NCI-H2227 treated with DMSO at 0.1 percent for 48 hours (cell line): ENCODE data around the gene ANKRD13C.
"Not testable (repeated sequence)": the region's sequence is repeated elsewhere in the genome, so short reads cannot be mapped to it uniquely, and the experiment has no call there.

Experiments used
- DNase-seq: peaks from one replicate; lab custom pipeline; 2025; lab: John Stamatoyannopoulos, UW

Gene ANKRD13C

DNA sequence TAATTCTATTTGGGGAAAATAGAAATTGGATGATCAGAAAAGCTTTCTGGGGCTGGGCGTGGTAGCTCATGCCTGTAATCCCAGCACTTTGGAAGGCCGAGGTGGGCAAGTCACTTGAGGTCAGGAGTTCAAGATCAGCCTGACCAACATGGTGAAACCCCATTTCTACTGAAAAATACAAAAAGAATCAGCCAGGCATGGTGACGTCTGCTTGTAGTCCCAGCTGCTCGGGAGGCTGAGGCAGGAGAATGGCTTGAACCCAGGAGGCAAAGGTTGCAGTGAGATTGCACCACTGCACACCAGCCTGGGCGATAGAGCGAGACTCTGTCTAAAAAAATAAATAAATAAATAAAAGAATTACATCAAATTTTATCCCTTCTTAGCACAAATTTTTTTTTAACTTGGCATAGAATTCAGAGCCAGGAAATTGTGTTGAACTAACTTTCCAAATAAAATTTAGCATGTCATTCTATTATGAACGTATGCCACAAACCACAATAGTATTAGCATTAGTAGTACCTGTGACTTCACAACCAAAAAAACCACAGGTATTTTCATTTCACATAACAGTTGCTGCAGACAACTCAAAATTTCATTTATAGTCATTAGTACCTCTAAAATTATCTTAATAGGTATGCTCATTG is 4.5 kb upstream of the ANKRD13C start:
- no peak for DNase-seq

DNA sequence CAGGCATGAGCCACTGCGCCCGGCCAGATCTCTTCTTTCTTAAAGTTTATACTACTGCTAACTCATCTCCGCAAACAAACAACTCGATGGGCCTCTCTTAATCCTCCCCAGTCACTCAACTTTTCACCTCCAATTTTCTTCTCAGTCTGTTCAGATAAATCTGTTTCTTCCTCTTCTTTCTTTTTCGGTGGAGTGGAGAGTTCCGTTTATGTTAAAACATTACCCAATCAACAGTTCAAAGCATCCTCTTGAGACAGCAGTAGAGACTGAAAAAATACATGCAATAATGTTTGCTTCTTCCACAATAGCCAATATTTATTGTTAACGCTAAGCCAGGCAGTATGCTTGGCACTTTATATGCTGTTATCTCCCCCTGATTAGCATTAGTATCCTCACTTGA is 1.4 kb upstream of the ANKRD13C start:
- no peak for DNase-seq

DNA sequence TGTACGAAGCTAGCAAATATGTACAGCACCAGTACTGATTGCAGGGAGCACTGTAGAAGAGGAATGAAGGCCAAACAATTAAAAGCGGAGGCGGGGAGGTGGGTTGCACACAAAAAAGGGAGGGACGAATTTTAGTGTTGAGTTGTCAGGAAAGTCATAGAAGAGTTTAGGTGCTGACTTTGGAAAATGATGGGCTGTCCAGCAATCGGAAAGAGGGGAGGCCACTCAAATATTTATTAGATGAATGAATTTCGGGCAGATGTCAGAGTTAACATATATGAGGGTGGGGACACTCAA is 537 bp upstream of the ANKRD13C start:
- no peak for DNase-seq

DNA sequence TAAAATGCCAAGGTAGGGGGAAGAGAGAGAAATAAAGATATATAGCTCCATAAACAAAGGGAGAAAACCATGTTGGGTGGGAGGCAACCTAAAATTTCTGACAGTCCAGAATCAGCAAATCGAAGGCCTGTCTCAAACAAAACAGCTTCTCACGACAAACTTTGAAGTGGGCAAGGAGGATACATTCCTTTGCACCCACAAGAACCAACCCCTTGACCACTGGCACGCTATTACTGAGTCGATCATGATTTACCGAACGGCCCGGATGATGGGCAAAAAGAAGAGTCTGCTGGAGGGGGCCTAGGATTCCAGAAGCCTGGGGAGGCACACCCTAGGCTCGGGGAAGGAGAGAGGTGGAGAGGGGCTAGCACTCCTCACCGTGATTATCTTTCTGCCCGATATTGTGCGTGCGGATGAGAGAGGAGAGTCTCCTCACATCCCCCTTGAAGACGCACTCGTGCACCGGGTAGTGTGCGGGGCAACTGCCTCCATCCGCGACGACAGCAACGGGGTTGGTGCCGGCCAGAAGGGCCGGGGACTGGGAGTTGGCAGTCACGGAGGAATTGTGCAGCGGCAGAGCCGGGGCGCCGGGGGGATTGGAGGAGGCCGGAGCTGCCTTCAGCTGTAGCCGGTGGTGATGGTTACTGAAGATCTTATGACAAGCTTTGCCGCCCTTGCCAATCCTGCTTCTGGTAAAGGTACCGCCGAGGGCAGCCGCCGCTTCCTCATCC is 756 bp downstream of the ANKRD13C start:
- DNase-seq = no peak

DNA sequence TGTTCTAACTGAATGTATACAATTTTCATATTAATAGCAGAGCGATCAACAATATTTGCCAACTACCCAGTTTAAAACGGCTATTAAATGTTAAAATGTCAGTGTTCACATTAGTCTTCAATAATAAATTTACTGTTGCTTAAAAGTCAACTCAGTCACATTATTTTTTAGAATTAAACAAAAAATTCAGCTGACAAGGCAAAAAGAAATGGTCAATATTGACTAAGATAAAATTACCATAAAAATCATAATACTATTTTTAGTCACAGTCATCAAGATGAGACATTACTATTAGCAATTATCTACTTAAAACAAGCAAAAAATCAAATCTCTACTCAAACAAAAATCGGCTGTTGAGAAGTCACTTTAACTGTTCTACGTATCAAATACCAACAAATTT is 1.5 kb downstream of the ANKRD13C start:
- no peak for DNase-seq

DNA sequence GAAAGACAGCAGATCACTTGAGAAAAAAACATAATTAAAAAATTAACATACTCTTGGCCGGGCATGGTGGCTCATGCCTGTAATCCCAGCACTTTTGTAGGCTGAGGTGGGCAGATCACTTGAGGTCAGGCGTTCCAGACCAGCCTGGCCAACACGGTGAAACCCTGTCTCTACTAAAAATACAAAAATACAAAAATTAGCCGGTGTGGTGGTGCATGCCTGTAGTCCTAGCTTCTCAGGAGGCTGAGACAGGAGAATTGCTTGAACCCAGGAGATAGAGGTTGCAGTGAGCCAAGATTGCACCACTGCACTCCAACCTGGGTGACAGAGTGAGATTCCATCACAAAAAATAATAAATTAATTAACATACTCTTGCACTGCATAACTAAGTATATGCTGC is 4.7 kb downstream of the ANKRD13C start:
- DNase-seq = not testable (repeated sequence)

DNA sequence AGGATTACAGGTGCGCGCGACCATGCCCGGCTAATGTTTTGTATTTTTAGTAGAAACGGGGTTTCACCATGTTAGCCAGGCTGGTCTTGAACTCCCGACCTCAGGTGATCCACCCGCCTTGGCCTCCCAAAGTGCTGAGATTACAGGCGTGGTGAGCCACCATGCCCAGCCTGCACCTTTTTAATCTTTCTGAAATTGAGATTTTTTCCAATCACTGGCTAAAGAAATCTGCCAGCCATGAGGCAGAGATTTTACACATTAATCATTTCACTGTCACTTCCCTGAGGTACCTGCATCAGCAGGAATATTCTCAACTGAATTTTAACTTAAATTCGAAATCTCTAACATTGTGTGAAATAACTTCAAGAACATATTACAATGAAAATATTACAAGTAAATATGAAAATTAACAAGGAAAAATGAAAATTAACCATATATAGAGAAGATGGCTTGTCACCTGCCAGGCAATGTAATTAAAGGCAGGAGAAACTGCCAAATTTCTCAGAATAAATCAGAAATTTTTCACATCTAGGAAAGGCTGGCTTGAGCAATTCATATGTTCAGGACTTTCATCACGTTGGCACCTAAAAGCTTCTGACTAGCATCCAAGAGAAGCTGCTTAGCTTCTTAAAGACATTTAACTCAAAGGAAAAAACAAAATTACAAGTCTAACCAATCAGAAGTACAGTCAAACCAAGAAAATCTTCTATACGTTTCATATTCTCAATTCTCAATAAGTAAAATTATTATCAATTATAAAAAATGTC is 5.9 kb downstream of the ANKRD13C start:
- DNase-seq = no peak

DNA sequence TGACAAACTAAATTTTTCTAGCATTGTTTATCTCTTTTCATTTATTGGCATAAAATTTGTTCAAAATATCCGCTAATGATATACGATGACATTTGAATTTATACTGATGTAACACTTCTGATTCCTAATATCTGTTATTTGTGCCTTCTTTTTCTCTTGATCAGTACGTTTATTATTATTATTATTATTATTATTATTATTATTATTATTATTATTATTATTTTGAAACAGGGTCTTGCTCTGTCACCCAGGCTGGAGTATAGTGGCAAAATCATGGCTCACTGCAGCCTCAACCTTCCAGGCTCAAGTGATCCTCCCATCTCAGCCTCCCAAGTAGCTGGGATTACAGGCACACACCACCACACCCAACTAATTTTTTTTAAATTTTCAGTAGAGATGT is 14.9 kb downstream of the ANKRD13C start:
- not testable (repeated sequence) for DNase-seq

DNA sequence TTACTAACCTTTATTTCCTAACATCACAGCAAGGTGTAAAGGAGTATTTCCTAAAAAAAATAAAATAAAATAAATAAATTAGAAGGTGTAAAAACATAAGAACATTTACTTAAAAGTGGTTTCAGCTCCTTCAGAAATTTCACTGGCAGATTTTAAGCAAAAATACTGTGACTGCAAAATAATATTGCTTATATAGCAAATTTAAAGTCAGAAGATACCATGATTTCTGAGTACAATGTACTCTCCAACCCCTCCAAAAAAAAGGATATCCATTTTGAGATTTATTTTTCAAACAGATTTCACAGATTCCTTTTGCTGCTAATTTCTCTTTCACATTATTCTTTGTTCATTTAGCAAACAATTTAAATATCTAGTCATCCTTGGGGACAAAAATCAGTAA is 18.5 kb downstream of the ANKRD13C start:
- no peak for DNase-seq

DNA sequence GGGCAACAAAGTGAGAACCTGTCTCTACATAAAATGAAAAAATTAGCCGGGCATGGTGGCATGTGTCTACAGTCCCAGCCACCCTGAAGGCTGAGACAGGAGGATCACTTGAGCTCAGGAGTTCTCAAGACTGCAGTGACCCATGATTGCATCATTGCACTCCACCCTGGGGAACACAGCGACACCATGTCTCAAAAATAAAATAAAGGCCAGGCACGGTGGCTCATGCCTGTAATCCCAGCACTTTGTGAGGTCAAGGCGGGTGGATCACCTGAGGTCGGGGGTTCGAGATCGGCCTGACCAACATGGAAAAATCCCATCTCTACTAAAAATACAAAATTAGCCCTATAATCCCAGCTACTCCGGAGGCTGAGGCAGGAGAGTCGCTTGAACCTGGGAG is 20.1 kb downstream of the ANKRD13C start:
- no peak for DNase-seq

DNA sequence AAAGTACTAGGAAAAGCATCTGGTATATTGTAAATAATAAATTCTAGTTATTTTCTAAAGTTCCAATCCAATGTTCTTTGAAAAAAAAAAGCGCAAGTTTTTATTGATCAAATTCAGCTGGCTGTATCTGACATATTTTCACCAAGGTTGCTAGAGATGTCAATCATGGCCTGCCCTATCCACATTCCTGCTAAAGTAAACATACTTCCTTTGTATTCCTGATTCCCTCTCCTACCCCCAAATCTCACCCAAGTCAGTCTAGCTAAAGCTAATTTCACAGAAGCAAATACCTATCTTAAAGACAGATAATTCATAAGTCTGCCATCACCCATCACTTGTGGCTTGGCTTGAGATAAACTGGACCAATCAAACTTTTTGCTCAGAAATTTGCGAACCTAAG is 21.3 kb downstream of the ANKRD13C start:
- no peak for DNase-seq

DNA sequence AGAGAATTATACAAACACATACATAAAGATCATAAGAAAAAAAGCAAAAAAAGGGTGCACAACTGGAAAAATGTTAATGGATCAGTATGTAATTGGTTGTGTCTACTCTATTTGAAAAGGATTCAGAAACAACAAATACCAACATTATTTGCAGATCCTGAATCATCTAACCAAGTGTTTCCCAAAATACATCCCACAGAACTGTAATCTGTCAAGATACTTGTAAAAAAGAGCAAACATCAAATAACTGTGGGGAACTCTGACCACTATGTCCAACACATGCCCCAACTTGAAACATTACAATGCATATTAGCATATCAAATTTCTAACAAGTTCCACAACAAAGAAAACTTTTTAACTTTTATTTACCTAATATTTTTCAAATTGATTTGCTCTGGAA is 22.6 kb downstream of the ANKRD13C start:
- DNase-seq = no peak

DNA sequence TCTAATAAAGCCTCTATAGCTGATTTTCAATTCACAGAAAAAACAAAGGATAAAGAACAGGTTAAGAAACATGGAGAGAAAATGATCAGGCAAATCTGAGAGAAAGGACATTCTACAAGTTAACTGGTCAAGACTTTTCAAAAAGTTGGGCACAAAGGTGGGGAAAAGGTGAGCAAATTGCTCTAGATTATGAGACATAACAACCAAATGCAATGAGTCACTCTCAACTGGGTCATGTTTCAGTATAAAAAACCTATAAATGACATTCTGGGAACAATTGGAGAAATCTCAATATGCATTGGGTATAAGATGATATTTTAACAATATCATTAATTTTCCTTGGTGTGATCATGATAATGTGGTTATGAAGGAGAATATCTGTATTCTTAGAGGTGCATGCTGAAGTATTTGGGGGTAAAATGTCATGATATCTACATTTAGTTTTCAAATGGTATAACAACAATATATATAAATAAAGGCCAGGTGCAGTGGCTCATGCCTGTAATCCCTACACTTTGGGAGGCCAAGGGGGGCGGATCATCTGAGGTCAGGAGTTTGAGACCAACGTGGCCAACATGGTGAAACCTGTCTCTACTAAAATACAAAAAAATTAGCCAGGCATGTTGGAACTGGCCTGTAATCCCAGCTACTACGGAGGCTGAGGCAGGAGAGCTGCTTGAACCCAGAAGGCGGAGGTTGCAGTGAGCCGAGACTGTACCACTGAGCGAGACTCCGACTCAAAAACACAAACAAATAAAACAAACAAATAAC is 27.0 kb downstream of the ANKRD13C start:
- no peak for DNase-seq

DNA sequence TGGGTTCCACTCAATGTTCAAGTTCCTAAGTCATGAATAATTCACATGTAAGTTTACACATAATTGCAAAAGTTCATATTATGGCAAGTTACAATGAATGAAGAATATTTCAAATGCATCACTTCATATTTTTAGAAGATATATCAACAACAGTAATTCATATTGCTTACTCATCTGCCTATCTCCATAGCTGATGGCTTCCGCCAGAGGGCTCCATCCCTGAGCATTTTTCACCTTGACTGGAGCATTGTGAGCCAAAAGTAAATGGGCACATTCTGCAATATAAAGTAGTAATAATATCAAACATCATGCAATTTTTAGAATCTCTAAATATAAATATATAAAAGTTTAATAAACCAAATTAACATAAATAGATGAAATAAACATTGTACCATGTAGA is 29.8 kb downstream of the ANKRD13C start:
- no peak for DNase-seq

DNA sequence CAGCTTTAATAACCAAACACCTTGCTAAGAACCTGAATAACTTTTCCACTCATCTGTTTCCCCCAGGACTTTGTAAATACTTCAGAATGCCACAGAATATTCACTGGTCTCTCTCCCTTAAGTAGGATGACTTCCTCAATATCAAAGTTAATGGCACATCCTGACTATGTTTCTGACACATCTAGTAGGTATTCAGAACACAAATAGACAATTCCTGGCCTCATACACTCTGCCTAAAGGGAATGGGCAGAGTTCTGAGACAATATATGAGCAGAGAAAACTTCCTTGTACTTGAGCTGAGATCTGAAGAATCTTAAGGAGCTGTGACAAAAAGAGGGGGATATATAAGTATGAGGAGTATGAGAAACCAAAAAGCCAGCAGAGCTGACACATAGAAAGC is 34.8 kb downstream of the ANKRD13C start:
- no peak for DNase-seq

DNA sequence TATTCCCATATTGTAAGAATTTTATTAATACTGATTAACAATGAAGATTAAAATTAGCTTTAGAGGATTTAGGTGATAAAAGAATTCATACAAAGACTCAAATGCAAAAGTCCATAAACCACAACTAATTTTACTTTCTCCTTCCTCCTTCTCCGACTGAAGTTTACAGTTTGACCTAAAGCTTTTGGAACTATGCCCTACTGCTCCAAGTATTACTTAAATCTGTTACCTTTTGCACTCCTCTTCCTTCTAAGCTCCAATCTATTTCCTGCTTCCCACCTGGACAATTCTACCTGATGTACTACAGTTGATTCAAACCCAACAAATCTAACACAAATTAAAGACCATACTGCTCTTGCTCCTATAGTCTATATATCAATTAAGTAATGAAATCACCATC is 36.3 kb downstream of the ANKRD13C start:
- DNase-seq = no peak

DNA sequence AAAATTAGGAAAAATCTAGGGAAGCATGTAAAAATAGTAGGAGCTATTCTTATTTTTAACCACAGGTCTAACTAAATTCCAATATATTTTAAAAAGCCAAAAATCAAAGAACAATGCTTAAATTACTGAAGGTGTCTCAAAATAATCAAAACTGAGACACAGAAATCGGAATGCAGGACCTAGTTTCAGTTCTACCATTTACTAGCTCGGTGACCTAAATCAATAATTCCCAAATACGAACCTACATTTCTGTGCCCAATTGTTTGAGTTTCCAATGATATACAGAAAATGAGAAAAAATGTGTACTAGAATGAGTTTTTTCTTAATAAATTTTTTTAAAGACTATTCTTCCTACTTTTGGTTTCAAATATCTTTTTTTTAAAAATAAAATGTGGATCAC is 37.4 kb downstream of the ANKRD13C start:
- DNase-seq = no peak

DNA sequence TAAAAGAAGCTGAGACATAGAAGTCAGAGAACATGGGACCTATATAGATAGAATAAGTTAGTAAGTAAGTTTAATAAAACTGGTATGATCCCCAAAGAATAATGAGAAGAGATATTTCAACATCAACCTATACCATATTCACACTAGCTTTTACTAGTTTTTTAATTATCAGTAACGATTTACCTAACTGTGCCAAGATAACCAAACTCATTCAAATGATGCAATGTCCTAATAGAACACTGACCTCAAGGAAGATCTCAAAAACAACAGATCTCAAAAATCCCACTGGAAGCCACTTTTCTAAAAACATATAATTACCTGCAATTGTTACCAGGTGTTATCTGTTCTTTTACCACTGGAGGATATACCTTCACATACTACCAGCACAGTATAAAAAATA is 38.7 kb downstream of the ANKRD13C start:
- no peak for DNase-seq

DNA sequence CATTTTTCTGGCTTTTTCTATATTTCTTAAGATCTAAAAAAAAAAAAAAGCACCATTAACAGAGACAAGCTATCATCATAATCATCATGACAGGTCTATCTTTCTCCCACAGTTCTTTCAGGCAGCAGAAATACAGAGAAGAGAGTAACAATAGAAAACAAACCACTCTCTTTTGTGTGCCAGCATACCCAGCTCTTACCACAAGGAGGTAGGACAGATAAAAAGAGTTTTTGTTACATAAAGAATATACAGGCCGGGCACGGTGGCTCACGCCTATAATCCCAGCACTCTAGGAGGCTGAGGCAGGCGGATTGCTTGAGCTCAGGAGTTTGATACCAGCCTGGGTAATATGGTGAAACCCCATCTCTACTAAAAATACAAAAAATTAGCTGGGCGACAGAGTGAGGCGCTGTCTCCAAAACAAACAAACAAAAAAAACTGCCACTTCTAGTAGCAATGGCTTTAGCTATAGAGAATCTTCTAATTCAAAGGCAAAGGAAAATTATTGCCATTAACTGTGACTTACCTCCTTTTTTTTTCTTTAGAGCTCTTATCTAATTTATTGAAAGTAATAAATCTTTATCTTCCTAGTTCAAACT is 39.7 kb downstream of the ANKRD13C start:
- peak; percentile 10 for DNase-seq

DNA sequence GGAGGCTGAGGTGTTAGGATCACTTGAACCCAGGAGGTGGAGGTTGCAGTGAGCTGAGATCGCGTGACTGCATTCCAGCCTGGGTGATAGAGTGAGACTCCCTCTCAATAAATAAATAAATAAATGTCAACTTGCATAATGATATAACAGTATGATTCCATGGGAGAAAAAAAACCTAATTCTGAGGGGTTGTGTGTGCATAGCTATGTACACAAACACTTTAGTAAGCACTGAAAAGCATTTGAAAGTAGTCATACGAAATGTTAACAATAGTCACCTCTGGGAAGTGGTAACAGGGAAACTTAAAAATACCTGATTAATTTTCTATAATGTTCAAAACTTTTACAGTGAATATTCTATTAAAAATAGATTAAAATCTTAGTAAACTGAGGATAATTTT is 43.2 kb downstream of the ANKRD13C start:
- DNase-seq = no peak

DNA sequence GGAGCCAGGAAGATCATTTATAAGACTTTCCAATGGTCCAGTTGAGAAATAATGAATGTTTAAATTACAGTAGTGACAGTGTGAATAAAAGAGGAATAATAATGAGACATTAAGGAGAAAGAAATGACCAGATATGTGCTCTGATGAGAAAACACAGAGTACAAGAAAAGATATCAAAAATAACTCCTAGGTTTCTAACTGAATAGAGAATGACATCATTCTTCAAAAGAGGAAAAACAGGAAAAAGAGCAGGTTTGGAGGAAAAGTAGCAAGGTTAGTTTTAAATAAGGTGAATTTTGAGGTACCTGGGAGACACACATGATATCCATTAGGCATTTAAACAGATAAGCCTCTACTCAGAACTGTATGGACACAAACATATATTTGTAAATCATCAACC is 55.0 kb downstream of the ANKRD13C start:
- no peak for DNase-seq

DNA sequence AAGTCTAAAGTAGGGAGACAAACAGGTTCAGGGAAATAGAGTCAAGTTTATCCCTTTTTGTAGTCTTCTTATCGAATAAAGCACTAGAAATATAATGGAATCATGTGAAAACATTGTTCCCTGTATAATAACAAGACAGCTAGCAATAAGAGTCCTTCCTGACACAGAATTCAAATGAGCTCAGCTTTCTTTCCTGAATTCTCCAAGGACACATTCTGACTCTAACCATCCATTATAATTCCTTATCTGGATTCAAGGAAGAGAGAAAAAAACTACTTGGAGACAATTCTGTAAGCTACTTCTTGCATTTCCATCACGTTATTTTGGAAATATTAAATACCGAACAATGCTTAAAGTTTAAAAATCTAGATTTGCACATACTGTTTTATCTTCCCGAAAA is 58.8 kb downstream of the ANKRD13C start:
- DNase-seq = no peak
